ENCODE measurements around the gene DBNL.

The DBNL gene

GRCh38 chr7:44100458-44101302 is 56.2 kb downstream of the DBNL start:
- DNase-seq = no peak

- DNase-seq = no peak
Observed at GRCh38 chr7:44101303-44101965, 56.9 kb downstream of the DBNL start.

- DNase-seq = no peak
Observed at GRCh38 chr7:44101966-44102845, 57.7 kb downstream of the DBNL start.

- DNase-seq = no peak
Observed at GRCh38 chr7:44102846-44103565, 58.5 kb downstream of the DBNL start.

- DNase-seq = no peak
Observed at GRCh38 chr7:44103566-44103922, 59.0 kb downstream of the DBNL start.

GRCh38 chr7:44103923-44104859 is 59.7 kb downstream of the DBNL start, which contains the start of gene AEBP1:
Gene AEBP1 (plus strand): TSS chr7:44104345. CDS start chr7:44104666, 321 bp downstream.
- DNase-seq = no peak

- DNase-seq = no peak
Observed at GRCh38 chr7:44104860-44105771, 60.6 kb downstream of the DBNL start.

GRCh38 chr7:44105832-44106231 is 61.3 kb downstream of the DBNL start:
- no peak for DNase-seq

- no peak for DNase-seq
Observed at GRCh38 chr7:44106311-44107065, 62.0 kb downstream of the DBNL start.

- no peak for DNase-seq
Observed at GRCh38 chr7:44107116-44107960, 62.8 kb downstream of the DBNL start.

- DNase-seq = no peak
Observed at GRCh38 chr7:44107961-44108767, 63.7 kb downstream of the DBNL start.

GRCh38 chr7:44108768-44109750 is 64.6 kb downstream of the DBNL start:
- no peak for DNase-seq

- DNase-seq = no peak
Observed at GRCh38 chr7:44109991-44110390, 65.5 kb downstream of the DBNL start.

- no peak for DNase-seq
Observed at GRCh38 chr7:44110719-44111635, 66.5 kb downstream of the DBNL start.
